Lung (tissue), 12 donors: ENCODE data around the gene DHX30. TPM values are rescaled to one million over a fixed set of nuclear protein-coding genes. Genes with fewer than 3 reads are reported as not detected.

Source experiments
- ATAC-seq: fragments of 200-7000 bp; cut with Tn5 transposase; one replicate; pipeline ENCODE4 v1.9.1; 2020; ENCODE audit warnings: moderate number of reproducible peaks; ENCODE audit not compliant: insufficient read depth, low FRiP score
- DNase-seq, 3 donors: peaks; one replicate each; pipeline ENCODE4 v3.0.0-alpha.2; 2013 to 2017
- H3K27ac ChIP-seq, 2 donors: one replicate each; pipeline ENCODE4 v1.5.1; 2013; ENCODE audit warnings: mild to moderate bottlenecking in 2 of 2, moderate library complexity in 2 of 2, control low read depth in 1 of 2, inconsistent platforms in 1 of 2, low read depth in 1 of 2, low read length in 1 of 2
- H3K27me3 ChIP-seq, 3 donors: one replicate each; pipeline ENCODE4 v1.5.1; 2013; ENCODE audit warnings: low read length in 2 of 3; ENCODE audit not compliant: control insufficient read depth in 3 of 3, insufficient read depth in 3 of 3
- H3K36me3 ChIP-seq, 4 donors: one replicate each; pipeline ENCODE4 v1.5.1; 2013; ENCODE audit warnings: low read length in 4 of 4, mild to moderate bottlenecking in 1 of 4, moderate library complexity in 1 of 4; ENCODE audit not compliant: control insufficient read depth in 4 of 4, insufficient read depth in 4 of 4
- H3K4me1 ChIP-seq, 5 donors: one replicate each; pipeline ENCODE4 v1.5.1; 2013; ENCODE audit warnings: low read length in 5 of 5, mild to moderate bottlenecking in 2 of 5, moderate library complexity in 1 of 5; ENCODE audit not compliant: control insufficient read depth in 5 of 5, insufficient read depth in 5 of 5
- H3K4me3 ChIP-seq: one replicate; pipeline ENCODE4 v1.5.1; 2013; ENCODE audit warnings: mild to moderate bottlenecking, control low read depth, moderate library complexity
- H3K9ac ChIP-seq, 2 donors: one replicate each; pipeline ENCODE4 v1.5.1; 2013; ENCODE audit warnings: low read length in 2 of 2, control low read depth in 1 of 2; ENCODE audit not compliant: insufficient read depth in 1 of 2
- H3K9me3 ChIP-seq, 4 donors: one replicate each; pipeline ENCODE4 v1.5.1; 2013; ENCODE audit warnings: low read length in 3 of 4, mild to moderate bottlenecking in 1 of 4, moderate library complexity in 1 of 4; ENCODE audit not compliant: control insufficient read depth in 4 of 4, insufficient read depth in 3 of 4
- WGBS, 2 donors: extraction: QIAGEN DNeasy Blood & Tissue Kit; methylation state at CpG; one replicate each; pipeline ENCODE4 v1.1.7; 2013; 5-methylcytosine and 5-hydroxymethylcytosine counted together
- polyA plus RNA-seq, 2 donors: library from polyadenylated mRNA; stranded (reverse); fragments of 200-250 nt; gene quantifications; one replicate each; pipeline ENCODE4 v1.2.1, GENCODE V29; 2013
- total RNA-seq, 2 donors: library from RNA; depleted of rRNA in 1 of 2; stranded (reverse); fragments of >200 nt in 1 of 2; gene quantifications; one replicate each; pipeline ENCODE4 v1.2.1, GENCODE V29; 2014 to 2021
- TF ChIP-seq, protein P1 (sequence below): IDR thresholded peaks from 2 replicates; pipeline ENCODE4 v1.5.1; 2012; ENCODE audit warnings: mild to moderate bottlenecking; ENCODE audit errors: control extremely low read depth, extremely low read depth
- donor health status: control.
- donor health status: control.
- donor health status: Bipolar disorder and iron deficiency.
- donor health status: healthy.
- donor health status: DM: yes; HTN: yes; CAD: no.

DHX30 gene
- total and polyA plus RNA-seq, 4 donors = 42.2 to 65.9 (median 53.8) TPM

DNA sequence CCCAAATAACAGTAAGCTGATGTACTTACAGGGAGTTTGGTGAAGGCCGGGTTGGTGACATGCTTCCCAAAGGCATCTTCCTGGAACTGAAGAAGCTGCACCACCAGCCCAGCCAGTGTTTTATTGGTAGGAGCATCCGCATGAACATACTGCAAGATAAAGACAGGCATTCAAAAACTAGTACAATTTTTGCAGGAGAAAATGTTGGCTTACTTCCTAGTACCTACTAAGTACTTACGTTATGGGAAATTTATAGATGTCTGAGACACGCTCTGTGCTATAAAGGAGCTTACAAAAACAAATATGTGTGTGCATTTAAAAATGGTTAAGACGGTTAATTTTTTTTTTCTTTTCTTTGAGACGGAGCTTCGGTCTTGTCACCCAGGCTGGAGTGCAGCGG lies 30.1 kb upstream of the DHX30 start:
- no peaks in the 10 kb centered on the region for H3K9me3 ChIP-seq
- WGBS, 2 donors = 91 to 92% methylated on average over 8 of the region's 8 CpGs
- TF ChIP-seq, protein P1, sequence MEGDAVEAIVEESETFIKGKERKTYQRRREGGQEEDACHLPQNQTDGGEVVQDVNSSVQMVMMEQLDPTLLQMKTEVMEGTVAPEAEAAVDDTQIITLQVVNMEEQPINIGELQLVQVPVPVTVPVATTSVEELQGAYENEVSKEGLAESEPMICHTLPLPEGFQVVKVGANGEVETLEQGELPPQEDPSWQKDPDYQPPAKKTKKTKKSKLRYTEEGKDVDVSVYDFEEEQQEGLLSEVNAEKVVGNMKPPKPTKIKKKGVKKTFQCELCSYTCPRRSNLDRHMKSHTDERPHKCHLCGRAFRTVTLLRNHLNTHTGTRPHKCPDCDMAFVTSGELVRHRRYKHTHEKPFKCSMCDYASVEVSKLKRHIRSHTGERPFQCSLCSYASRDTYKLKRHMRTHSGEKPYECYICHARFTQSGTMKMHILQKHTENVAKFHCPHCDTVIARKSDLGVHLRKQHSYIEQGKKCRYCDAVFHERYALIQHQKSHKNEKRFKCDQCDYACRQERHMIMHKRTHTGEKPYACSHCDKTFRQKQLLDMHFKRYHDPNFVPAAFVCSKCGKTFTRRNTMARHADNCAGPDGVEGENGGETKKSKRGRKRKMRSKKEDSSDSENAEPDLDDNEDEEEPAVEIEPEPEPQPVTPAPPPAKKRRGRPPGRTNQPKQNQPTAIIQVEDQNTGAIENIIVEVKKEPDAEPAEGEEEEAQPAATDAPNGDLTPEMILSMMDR = no peak
- no peaks in the 10 kb centered on the region for H3K27me3 ChIP-seq
- H3K36me3 ChIP-seq = peaks cover 2 to 10% (median 7%) of the 10 kb centered on the region in 4 donors
- peaks cover 0 to 4% (median 0%) of the 10 kb centered on the region in 5 donors for H3K4me1 ChIP-seq
- H3K4me3 ChIP-seq = no peak overlapping the region
- DNase-seq = no peak
- H3K27ac ChIP-seq = no peak overlapping the region
- H3K9ac ChIP-seq = no peak overlapping the region
- ATAC-seq = no peak

DNA sequence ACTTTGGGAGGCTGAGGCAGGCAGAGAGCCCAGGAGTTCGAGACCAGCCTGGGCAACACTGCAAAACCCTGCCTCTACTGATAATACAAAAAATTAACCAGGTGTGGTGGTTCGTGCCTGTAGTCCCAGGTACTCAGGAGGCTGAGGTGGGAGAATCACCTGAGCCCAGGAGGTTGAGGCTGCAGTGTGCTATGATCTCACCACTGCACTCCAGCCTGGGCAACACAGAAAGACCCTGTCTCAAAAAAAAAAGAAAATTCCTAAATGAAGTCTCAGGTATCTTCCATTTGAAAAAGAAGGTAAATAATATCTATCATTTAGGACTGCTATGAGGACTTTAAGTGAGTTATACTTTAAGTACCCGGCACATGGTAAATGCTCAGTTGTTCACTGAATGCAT lies 24.2 kb upstream of the DHX30 start:
- H3K9ac ChIP-seq = no peak overlapping the region
- no peaks in the 10 kb centered on the region for H3K27me3 ChIP-seq
- no peaks in the 10 kb centered on the region for H3K9me3 ChIP-seq
- WGBS, 2 donors = 89 to 93% methylated on average over 3 of the region's 3 CpGs
- no peak for DNase-seq
- H3K27ac ChIP-seq = no peak overlapping the region
- ATAC-seq = no peak
- H3K4me1 ChIP-seq = peaks cover 4 to 23% (median 7%) of the 10 kb centered on the region in 5 donors
- TF ChIP-seq, protein P1 = no peak
- H3K36me3 ChIP-seq = no peaks in the 10 kb centered on the region
- H3K4me3 ChIP-seq = no peak overlapping the region

DNA sequence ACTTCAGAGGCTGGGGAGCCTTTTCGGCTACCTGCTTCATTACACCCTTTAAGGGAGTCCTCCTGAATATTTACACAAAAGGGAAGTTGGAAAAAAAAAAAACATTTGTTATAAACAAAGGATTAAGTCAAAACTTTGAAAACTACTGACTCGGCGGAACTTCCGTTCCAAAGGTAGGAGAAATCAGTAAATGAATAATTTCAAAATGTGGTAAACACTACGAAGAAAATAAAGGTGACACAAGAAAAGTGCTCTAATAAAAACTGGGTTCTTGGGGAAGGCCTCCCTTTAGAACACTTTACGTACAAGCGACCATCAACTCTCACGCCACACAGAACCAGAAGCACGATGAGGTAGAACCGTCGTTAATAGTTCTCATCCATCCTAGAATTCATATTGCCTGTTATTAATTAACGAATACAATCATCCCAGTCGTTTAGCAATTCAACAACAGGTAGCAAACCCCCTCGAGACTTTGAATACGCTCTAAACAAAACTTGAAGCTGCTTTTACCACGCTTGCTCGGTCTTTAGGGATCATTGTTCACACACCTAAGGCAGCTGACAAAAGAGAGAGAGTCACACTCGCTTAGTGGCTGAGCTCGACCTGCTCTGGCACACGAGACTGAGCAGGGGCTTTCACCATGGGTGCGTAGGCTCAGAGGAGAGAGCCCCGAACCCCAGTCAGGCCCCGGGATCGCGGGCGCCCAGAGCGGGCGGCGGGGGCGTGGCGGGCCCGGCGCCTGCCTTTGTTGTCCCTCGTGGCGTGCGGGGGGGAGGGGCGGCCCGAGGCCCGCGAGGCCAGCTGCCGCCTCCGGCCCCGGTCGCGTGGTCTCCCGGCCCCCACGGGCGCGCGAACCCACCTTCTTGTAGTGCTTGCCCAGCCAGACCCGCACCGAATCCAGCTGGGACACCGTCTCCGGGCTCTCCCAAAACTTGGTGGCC lies 21.9 kb upstream of the DHX30 start:
- Histone ChIP-seq H3K9ac (peak overlapping the region; percentile 70 to 75), H3K4me1 (peaks cover 4 to 23% (median 7%) of the 10 kb centered on the region in 5 donors), H3K36me3 (no peaks in the 10 kb centered on the region), H3K27me3 (no peaks in the 10 kb centered on the region), H3K9me3 (no peaks in the 10 kb centered on the region), H3K27ac (peak overlapping the region; percentile 94 to 98), H3K4me3 (peak overlapping the region; percentile 93)
- 0 to 1% methylated on average over 38 to 54 of the region's 54 CpGs for WGBS, 2 donors
- ATAC-seq (peak; percentile 64), DNase-seq (peak; percentile 66 to 72 (median 69))
- TF ChIP-seq, protein P1 = no peak
